ENCODE data around the gene PRDX1. TPM values are rescaled to one million over a fixed set of nuclear protein-coding genes. Genes with fewer than 3 reads are reported as not detected.

Gene PRDX1
- total RNA-seq, 2 experiments from 2014 or later, result 269 to 331 TPM

DNA sequence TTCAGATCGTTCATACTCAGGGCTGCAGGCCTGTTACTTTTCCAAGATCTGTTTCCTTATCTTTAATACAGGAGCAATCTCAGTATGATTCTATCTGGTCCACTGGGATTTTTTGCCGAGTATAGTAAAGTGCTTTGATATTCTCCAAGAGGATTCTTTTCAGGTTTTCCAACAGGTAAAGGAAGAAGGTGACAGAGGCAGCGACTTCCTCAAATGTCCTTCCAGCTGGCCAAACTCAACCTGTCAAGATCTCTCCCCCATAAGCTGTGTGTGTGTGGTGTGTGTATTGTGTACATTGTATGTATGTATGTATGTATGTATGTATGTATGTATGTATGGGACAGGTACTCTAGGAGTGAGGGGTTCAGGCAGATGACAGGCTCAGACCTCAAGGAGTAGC, 30.0 kb upstream of the PRDX1 start:
- ChIA-PET POLR2A (interaction anchor here (1.5 kb wide), 1 partner anchor 30 kb away, joined by 9 read pairs; the partner anchor contains the start of gene PRDX1), CTCF (interaction anchor here (0.5 to 1.8 kb wide), 4 partner anchors 10 to 35 kb away, joined by 3 to 9 read pairs (median 4); no protein-coding TSS in a partner anchor)
- Mint-ChIP-seq H3K4me1 (peaks cover 27% of the 10 kb centered on the region), H3K27ac (peak overlapping the region; percentile 92), H3K27me3 (no peaks in the 10 kb centered on the region), H3K9me3 (no peaks in the 10 kb centered on the region), H3K36me3 (ENCODE audit: low read depth) (peaks cover 17% of the 10 kb centered on the region), H3K4me3 (peak overlapping the region; percentile 92)
- no peak for DNase-seq

DNA sequence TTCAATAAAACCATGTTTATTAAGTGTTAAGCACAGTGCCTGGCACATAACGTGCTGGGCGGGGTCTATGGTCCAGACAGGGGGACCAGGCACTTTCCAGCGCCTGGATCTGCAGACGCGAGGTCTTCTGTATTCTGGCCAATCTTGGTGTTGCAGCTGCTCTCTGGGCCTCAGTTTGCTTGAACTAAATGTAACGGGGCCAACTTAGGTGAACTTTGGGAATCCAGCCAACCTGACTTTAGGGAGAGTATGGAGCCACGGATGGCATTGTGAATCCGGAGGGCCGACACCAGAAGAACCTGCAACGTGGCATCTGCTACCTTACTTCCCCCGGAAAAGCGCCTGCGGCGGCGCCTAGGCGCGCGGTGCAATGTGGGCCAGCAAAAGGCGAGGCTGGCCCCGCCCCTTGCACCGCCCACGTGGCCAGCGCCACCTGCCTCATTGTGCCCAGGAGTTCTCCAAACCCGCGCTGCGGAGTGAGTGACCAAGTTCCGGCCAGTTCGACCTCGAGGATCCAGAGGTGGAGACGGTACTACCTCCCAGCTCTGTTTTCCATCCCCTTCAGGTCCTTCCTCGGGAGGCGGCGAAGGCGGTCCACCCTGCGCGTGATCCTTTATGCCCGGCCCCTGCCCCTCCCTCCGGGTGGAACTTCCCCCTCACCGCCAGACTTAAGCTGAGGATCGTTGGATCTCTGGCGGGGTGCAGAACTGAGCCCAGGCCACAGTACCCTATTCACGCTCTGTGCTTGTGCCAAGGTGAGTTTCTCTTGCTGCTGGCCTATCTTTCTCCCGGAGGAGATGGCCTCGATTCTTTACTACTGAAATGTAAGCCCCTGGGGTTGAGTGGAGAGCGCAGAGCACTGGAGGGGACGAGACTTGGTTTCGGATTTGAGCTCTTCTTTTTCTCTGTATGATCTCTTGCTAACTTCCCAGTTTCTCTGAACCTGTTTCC, 29.0 kb upstream of the PRDX1 start, which contains the start of gene AKR1A1:
Gene AKR1A1 (plus strand): TSS at position 426 of the 951 bp plus-strand sequence. CDS start 10,969 bp downstream, outside the sequence.
- Mint-ChIP-seq H3K4me1 (peaks cover 25% of the 10 kb centered on the region), H3K27ac (peak within 1 kb of the TSS; percentile 92), H3K36me3 (ENCODE audit: low read depth) (peaks cover 11% of the 10 kb centered on the region), H3K27me3 (no peaks in the 10 kb centered on the region), H3K9me3 (no peaks in the 10 kb centered on the region), H3K4me3 (peak within 1 kb of the TSS; percentile 92)
- CTCF ChIA-PET, result interaction anchor here (0.8 to 1.8 kb wide), 7 partner anchors 8 to 52 kb away, joined by 3 to 9 read pairs (median 4); no protein-coding TSS in a partner anchor
- peak; percentile 89 for DNase-seq
- POLR2A ChIA-PET, result interaction anchor here (0.6 to 1.5 kb wide), 6 partner anchors 27 to 829 kb away, joined by 3 to 12 read pairs (median 4); partner anchors contain the start of genes MUTYH, PRDX1 and TOE1

DNA sequence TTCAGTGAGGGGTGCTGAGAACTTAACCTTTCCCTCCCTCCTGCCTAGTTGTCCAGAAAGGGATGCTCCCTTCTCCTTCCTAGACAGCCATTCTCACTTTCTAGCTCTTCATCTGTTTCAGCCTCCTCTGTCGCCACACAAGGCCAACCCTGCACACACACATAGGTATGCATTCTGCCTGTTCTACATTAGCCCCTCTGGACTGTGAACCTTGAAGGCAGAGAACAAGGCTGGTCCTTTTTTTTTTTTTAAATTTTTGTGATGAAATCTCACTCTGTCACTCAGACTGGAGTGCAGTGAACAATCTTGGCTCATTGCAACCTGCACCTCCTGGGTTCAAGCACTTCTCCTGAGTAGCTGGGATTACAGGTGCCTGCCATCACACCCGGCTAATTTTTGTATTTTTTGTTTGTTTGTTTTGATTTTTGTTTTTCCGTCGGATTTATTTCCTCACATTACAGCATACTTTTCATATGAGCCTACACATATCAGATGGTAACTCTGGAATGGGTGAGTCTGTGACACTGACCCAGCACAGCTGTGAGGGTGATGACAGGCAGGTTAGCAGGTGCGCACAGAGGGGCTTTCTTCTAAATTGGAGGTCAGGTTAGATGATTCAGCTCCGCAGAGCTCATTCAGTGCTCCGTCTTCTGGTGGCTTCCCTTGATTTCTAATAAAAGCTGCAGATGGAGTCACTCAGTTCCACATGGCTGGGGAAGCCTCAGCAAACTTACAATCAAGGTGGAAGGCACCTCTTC, 24.0 kb upstream of the PRDX1 start:
- Mint-ChIP-seq H3K36me3 (ENCODE audit: low read depth) (no peaks in the 10 kb centered on the region), H3K27ac (no peak overlapping the region), H3K27me3 (no peaks in the 10 kb centered on the region), H3K4me3 (no peak overlapping the region), H3K9me3 (no peaks in the 10 kb centered on the region), H3K4me1 (peaks cover 39% of the 10 kb centered on the region)
- ChIA-PET POLR2A (interaction anchor here (0.6 to 1.5 kb wide), 3 partner anchors 10 to 27 kb away, joined by 3 to 10 read pairs (median 4); partner anchors contain the start of gene PRDX1), CTCF (interaction anchor here (0.6 to 2.6 kb wide), 9 partner anchors 8 to 1134 kb away, joined by 3 to 14 read pairs (median 5); partner anchors contain the start of genes PRDX1 and TESK2)
- no peak for DNase-seq

DNA sequence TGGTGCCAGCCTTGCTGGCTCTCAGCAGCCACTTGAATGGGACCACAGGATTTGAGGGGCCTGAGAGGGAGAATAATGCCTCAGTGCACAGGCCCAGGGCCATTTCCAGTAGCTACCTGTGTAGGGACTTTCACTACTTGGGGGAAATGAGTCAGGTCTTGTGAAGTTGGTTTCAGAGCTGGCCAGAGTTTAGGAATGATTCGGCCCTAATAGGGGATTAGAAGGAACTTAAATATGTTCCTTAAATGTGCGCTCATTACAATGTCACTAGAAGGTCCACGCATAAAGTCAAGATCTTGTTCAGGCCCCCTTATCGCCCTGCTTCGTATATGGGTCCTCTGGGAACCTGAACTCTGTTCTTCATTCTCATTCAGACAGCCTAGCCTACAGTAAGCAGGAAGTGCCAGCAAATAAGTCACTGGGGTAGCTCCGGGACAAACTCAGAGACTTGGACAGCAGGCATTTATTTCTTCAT, 23.4 kb upstream of the PRDX1 start:
- CTCF ChIA-PET, result interaction anchor here (0.6 to 2.6 kb wide), 11 partner anchors 9 to 759 kb away, joined by 3 to 14 read pairs (median 4); partner anchors contain the start of genes PRDX1 and TESK2

DNA sequence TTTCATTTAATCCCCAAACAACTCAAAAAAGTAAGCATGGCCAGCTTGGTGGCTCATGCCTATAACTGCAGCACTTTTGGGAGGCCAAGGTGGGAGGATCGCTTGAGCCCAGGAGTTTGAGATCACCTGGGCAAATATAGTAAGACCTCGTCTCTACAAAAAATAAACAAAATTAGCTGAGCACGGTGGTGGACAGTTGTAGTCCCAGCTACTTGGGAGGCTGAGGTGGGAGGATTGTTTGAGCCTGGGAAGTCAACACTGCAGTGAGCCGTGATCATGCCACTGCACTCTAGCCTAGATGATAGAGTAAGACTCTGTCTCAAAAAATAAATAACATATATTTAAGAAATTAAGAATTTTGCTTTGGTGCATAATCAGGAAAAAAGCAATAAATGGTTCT, 22.8 kb upstream of the PRDX1 start:
- POLR2A ChIA-PET, result interaction anchor here (1.0 to 1.5 kb wide), 2 partner anchors 23 to 26 kb away, joined by 4 to 6 read pairs; partner anchors contain the start of gene PRDX1
- H3K36me3 Mint-ChIP-seq (ENCODE audit: low read depth), result no peaks in the 10 kb centered on the region
- no peak overlapping the region for H3K4me3 Mint-ChIP-seq
- H3K4me1 Mint-ChIP-seq, result peaks cover 34% of the 10 kb centered on the region
- H3K27ac Mint-ChIP-seq, result no peak overlapping the region
- CTCF ChIA-PET, result interaction anchor here (0.6 to 2.6 kb wide), 12 partner anchors 9 to 260 kb away, joined by 3 to 14 read pairs (median 4); partner anchors contain the start of genes PRDX1 and TESK2
- no peak for DNase-seq
- H3K9me3 Mint-ChIP-seq, result no peaks in the 10 kb centered on the region
- H3K27me3 Mint-ChIP-seq, result no peaks in the 10 kb centered on the region

More for the DNA sequence above, 23.4 kb upstream of the PRDX1 start:
- no peak overlapping the region for H3K4me3 Mint-ChIP-seq
- DNase-seq, result no peak
- H3K9me3 Mint-ChIP-seq, result no peaks in the 10 kb centered on the region
- POLR2A ChIA-PET, result interaction anchor here (0.6 to 1.5 kb wide), 3 partner anchors 10 to 26 kb away, joined by 3 to 10 read pairs (median 4); partner anchors contain the start of gene PRDX1
- H3K36me3 Mint-ChIP-seq (ENCODE audit: low read depth), result no peaks in the 10 kb centered on the region
- no peak overlapping the region for H3K27ac Mint-ChIP-seq
- peaks cover 35% of the 10 kb centered on the region for H3K4me1 Mint-ChIP-seq
- no peaks in the 10 kb centered on the region for H3K27me3 Mint-ChIP-seq

DNA sequence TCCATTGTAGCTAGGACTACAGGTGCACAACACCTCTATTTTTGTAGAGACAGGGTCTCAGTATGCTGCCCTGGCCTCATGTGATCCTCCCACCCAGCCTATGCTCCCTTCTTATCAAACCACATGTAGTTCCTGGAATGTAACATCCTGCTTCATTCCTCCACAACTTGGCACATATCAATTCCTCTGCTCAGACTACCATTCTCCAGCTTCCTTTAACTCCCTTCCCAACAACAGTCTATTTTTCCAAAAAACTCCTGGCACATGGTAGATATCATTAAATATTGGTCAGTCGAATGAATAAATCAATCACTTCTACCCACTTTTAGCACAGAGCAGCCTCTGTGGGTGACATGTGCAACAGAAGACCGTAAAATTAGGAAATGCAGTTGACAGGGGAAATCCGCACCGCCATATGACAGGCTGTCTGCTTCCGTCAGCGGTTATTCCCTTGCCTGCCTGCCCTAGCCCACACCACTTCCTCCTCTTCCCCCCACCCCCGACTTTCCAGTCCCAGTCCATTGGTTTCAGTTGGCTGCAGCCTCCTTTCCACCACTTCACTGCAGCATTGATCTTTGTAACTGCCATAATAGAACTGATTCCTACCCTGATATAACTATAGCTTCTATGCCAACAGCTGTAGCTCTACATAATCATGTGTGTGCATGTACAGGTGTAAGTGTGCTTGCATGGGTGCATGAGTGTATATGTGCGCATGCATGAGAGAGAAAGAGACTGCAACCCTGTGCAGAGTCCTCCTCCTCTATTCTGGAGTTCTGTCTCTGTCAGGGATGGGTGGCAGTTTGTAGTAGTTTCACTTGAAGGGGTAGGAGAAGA, 22.1 kb upstream of the PRDX1 start:
- H3K4me3 Mint-ChIP-seq, result peak overlapping the region; percentile 24
- peaks cover 31% of the 10 kb centered on the region for H3K4me1 Mint-ChIP-seq
- H3K9me3 Mint-ChIP-seq, result no peaks in the 10 kb centered on the region
- H3K27ac Mint-ChIP-seq, result peak overlapping the region; percentile 7
- DNase-seq, result peak; percentile 73
- H3K27me3 Mint-ChIP-seq, result no peaks in the 10 kb centered on the region
- CTCF ChIA-PET, result interaction anchor here (0.6 to 2.6 kb wide), 12 partner anchors 9 to 813 kb away, joined by 3 to 14 read pairs (median 3); partner anchors contain the start of genes RNU5D-1 and TESK2
- POLR2A ChIA-PET, result interaction anchor here (0.6 to 1.5 kb wide), 3 partner anchors 12 to 25 kb away, joined by 4 to 6 read pairs (median 6); partner anchors contain the start of gene PRDX1
- H3K36me3 Mint-ChIP-seq (ENCODE audit: low read depth), result no peaks in the 10 kb centered on the region

DNA sequence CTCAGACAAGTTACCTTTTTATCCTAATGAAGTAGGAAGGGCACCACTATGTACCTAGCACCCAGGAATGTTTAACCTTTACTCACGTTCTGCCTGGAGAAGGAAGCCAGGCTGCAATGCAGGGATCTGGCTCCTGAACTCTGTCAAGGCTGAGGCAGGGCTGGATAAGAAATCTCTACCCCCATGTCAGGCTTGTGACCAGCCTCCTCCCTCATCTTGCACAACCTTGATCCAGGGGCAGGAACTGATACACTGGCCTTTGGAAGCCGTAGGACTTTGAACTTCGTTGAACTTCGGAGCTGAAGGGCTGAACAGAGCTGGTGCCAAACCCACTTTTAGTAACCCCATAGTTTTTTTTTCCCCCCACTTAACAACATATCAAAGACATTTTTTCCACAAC, 20.9 kb upstream of the PRDX1 start:
- CTCF ChIA-PET, result interaction anchor here (0.9 to 2.1 kb wide), 3 partner anchors 8 to 41 kb away, joined by 3 to 9 read pairs (median 4); partner anchors contain the start of gene AKR1A1
- Mint-ChIP-seq H3K36me3 (ENCODE audit: low read depth) (no peaks in the 10 kb centered on the region), H3K4me3 (no peak overlapping the region), H3K9me3 (no peaks in the 10 kb centered on the region), H3K27me3 (no peaks in the 10 kb centered on the region), H3K27ac (no peak overlapping the region), H3K4me1 (peaks cover 31% of the 10 kb centered on the region)
- no peak for DNase-seq
- POLR2A ChIA-PET, result no interaction called here

DNA sequence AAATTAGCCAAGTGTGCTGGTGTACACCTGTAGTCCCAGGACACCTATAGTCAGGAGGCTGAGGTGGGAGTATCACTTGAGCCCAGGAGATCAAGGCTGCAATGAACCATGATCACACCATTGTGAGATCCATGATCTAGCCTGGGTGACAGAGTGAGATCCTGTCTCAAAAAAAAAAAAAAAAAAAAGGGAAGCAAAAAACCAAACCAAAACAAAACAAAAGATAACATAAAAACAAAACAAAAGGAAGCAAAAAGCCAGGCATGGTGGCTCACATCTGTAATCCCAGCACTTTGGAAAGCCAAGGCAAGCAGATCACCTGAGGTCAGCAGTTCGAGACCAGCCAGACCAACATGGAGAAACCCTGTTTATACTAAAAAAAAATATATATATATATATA, 19.5 kb upstream of the PRDX1 start:
- ChIA-PET POLR2A (no interaction called here), CTCF (interaction anchor here (0.6 to 2.1 kb wide), 2 partner anchors 10 to 17 kb away, joined by 4 to 9 read pairs; partner anchors contain the start of gene AKR1A1)
- no peaks in the 10 kb centered on the region for H3K27me3 Mint-ChIP-seq
- no peak for DNase-seq
- no peak overlapping the region for H3K4me3 Mint-ChIP-seq
- no peaks in the 10 kb centered on the region for H3K36me3 Mint-ChIP-seq (ENCODE audit: low read depth)
- H3K9me3 Mint-ChIP-seq, result no peaks in the 10 kb centered on the region
- H3K4me1 Mint-ChIP-seq, result peaks cover 41% of the 10 kb centered on the region
- H3K27ac Mint-ChIP-seq, result no peak overlapping the region

DNA sequence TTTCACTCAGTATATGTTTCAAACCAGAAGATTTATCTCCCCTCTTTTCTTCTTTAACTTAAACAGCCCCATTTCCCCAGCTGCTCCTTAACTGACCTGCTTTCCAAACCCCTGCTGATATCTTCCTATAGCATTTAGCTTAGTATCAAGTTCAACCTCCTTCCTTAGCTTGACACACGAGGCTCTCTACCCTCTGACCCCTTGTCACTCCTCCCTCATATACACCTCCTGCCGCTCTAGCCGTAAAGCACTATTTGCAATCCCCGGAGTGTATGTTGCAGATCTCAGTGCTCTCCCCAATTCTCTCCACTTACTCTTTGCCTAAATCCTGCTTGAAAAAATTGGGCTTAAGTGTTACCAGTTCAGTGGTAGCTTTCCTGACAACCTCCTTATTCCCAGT, 15.2 kb upstream of the PRDX1 start:
- H3K4me1 Mint-ChIP-seq, result peaks cover 13% of the 10 kb centered on the region
- POLR2A ChIA-PET, result no interaction called here
- no peaks in the 10 kb centered on the region for H3K9me3 Mint-ChIP-seq

DNA sequence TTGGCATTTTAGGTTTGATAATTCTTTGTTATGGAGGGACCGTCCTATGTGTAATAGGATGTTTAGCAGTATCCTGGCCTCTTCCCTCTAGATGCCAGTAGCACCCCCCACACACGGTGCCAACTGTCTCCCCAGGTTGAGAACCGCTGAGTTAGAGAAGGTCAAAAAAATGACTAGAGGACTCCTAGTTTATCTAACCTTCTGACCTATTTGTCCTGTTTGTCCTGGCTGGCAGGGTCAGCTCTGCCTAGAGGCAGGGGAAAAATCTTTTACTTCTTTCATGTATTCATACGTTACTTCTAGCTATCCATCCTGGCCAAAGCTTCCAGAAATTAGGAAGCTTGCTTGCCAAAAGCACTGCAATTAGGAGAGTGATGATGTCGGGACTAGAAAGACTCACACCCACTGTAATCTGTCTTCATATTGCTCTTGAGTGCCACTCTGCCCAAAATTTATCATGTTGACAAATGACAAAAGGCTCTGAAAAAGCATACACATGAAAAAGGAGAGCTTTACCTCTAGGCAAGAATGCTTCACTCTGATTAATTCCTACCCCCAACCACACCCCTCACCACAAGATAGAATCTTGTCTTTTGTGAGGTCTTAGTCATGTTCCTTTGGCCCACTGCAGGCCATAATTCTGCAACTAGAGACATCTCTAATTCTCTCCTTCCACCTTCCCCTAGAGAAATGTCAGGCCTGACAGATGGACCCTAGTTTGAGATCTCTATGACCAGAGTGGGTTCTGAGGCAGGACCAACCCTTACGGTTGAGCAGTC, 14.5 kb upstream of the PRDX1 start:
- H3K9me3 Mint-ChIP-seq, result no peaks in the 10 kb centered on the region
- H3K27ac Mint-ChIP-seq, result no peak overlapping the region
- H3K4me1 Mint-ChIP-seq, result peaks cover 15% of the 10 kb centered on the region
- POLR2A ChIA-PET, result no interaction called here
- H3K4me3 Mint-ChIP-seq, result no peak overlapping the region
- DNase-seq, result no peak
- H3K27me3 Mint-ChIP-seq, result peaks cover 2% of the 10 kb centered on the region
- CTCF ChIA-PET, result interaction anchor here (1.3 to 1.7 kb wide), 2 partner anchors 12 to 22 kb away, joined by 3 to 5 read pairs; no protein-coding TSS in a partner anchor
- no peaks in the 10 kb centered on the region for H3K36me3 Mint-ChIP-seq (ENCODE audit: low read depth)

More for the DNA sequence above, 15.2 kb upstream of the PRDX1 start:
- no peak for DNase-seq
- Mint-ChIP-seq H3K36me3 (ENCODE audit: low read depth) (no peaks in the 10 kb centered on the region), H3K4me3 (no peak overlapping the region), H3K27ac (no peak overlapping the region), H3K27me3 (peaks cover under 1% of the 10 kb centered on the region)
- CTCF ChIA-PET, result interaction anchor here (1.3 to 1.7 kb wide), 2 partner anchors 11 to 21 kb away, joined by 3 to 5 read pairs; no protein-coding TSS in a partner anchor
